ENCODE data around the gene PMM1. TPM values are rescaled to one million over a fixed set of nuclear protein-coding genes. Genes with fewer than 3 reads are reported as not detected.

The PMM1 gene
- total RNA-seq, 4 donors from 2014 or later, result 38.6 to 182 (median 81.7) TPM

- TF ChIP-seq CTCF (IDR thresholded peaks at IDR 0.05; ENCODE audit: low read depth), result no peak
These were observed 4.8 kb downstream of the PMM1 start for GRCh38 chr22:41584881-41585280.

- TF ChIP-seq CTCF (IDR thresholded peaks at IDR 0.05; ENCODE audit: low read depth), result no peak
These were observed 6.9 kb downstream of the PMM1 start for GRCh38 chr22:41582694-41583093.

GRCh38 chr22:41579997-41580355 is 9.7 kb downstream of the PMM1 start:
- no peak for TF ChIP-seq CTCF (IDR thresholded peaks at IDR 0.05; ENCODE audit: low read depth)

- TF ChIP-seq CTCF (IDR thresholded peaks at IDR 0.05; ENCODE audit: low read depth), result no peak
These were observed 10.2 kb downstream of the PMM1 start for GRCh38 chr22:41579297-41579996.

- no peak for TF ChIP-seq CTCF (IDR thresholded peaks at IDR 0.05; ENCODE audit: low read depth)
These were observed 10.8 kb downstream of the PMM1 start for GRCh38 chr22:41578818-41579217.

- no peak for TF ChIP-seq CTCF (IDR thresholded peaks at IDR 0.05; ENCODE audit: low read depth)
These were observed 11.5 kb downstream of the PMM1 start for GRCh38 chr22:41578114-41578513.

GRCh38 chr22:41576877-41577276 is 12.8 kb downstream of the PMM1 start:
- TF ChIP-seq CTCF (IDR thresholded peaks at IDR 0.05; ENCODE audit: low read depth), result no peak
